AG09319 (cell line): ENCODE measurements around the gene SHISAL1.
A peak's percentile ranks its signal among the peaks of the same experiment; 100 is the strongest.
"Not testable (repeated sequence)": the region's sequence is repeated elsewhere in the genome, so short reads cannot be mapped to it uniquely, and the experiment has no call there.

Source experiments
- DNase-seq: peaks from one replicate; pipeline ENCODE4 v3.0.0-alpha.2; 2010; ENCODE audit warnings: low read depth; ENCODE audit errors: extremely low read depth
- TF ChIP-seq, protein P1 (sequence below): IDR thresholded peaks from 2 replicates; pipeline ENCODE4 v1.5.1; 2011; ENCODE audit warnings: low read depth, mild to moderate bottlenecking, inconsistent platforms, low read length, moderate library complexity

Gene SHISAL1

DNA sequence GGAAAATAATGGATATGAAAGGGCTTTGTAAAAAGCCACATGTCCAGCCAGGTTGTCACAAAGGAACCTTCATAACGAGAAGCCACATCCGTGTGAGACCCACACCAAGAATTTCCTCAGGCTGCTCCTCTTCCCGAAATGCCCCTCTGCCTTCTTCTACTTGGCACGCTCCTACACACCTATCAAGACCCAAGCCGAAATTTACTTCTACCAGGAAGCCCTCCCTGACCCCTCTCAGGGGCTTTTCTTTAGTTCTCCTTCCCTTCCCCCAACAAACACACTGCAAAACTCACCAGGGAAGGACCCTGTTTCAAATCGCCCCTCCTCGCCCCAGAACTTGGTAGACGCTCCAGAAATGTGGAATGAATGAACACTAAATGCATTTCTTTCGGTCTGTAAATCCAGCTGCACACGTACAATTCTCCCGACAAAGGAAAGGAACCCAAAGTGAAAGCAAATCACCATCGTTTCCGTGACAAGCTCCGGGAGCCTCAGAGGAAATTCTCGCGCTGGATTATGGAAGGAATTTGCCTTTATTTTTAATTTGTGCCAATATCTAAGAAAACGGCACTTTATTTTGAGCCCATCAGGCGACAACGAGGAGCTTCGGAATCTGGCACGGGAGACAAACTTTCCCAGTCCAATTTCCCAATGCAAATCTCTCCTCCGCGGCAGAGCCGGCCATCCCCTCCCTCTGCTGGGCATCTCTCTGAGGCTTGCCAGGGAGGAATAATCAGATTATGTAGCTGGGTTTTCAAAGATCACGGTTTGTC is 13.2 kb upstream of the SHISAL1 start:
- DNase-seq, result no peak
- TF ChIP-seq, protein P1, sequence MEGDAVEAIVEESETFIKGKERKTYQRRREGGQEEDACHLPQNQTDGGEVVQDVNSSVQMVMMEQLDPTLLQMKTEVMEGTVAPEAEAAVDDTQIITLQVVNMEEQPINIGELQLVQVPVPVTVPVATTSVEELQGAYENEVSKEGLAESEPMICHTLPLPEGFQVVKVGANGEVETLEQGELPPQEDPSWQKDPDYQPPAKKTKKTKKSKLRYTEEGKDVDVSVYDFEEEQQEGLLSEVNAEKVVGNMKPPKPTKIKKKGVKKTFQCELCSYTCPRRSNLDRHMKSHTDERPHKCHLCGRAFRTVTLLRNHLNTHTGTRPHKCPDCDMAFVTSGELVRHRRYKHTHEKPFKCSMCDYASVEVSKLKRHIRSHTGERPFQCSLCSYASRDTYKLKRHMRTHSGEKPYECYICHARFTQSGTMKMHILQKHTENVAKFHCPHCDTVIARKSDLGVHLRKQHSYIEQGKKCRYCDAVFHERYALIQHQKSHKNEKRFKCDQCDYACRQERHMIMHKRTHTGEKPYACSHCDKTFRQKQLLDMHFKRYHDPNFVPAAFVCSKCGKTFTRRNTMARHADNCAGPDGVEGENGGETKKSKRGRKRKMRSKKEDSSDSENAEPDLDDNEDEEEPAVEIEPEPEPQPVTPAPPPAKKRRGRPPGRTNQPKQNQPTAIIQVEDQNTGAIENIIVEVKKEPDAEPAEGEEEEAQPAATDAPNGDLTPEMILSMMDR, result peak; percentile 54

DNA sequence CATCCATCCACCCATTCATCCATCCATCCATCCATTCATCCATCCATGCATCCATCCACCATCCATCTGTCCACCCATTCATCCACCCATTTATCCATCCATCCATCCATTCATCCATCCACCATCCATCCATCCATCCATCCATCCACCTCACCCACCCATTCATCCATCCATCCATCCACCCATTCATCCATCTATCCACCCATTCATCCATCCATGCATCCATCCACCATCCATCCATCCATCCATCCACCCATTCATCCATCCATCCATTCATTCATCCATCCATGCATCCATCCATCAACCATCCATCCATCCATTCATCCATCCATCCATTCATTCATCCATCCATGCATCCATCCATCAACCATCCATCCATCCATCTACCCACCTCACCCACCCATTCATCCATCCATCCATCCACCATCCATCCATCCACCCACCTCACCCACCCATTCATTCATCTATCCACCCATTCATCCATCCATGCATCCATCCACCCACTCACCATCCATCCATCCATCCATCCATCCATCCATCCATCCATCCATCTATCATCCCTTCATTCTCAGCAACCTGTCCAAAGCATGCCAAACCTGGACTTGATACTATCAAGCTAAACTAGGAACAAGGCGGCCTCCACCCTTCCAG is 10.5 kb upstream of the SHISAL1 start:
- DNase-seq, result not testable (repeated sequence)

DNA sequence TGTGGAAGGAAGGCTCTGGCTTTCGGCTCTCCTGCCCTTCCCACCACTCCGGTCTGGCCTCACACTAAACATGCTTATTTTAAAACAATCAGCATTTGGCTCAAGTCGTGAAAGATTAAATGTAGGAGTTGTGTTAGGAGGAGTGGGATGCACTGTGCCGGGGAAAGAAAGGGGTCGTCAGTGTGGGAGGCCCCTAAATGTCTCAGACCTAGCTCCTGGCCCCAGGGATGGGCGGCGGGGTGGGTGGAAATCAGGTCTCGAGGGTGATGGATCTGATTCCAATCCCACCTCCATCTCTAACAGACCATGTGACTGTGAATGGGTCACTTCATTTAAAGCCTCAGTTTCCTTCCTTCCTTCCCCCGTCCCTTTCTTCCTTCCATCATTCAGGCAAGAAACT is 6.9 kb upstream of the SHISAL1 start:
- TF ChIP-seq, protein P1, result no peak
- DNase-seq, result no peak

DNA sequence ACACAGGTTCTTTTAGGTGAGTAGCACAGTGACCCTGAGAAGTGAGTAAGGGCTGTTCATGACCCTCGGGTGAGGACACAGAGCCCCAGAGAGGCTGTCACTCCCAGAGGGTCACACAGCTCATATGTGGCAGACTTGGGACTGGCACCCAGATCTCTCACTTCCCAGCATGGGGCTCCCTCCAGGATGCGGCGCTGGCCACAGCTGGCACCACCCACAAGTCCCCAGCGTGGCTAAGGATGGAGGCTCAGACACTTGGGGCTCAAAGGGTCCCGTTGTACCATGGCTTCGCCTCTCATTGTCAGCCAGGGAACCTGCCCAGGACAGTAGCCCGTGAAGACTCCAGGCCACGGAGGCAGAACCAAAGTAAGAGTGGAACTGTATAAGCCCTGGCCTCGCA is 6.0 kb upstream of the SHISAL1 start:
- TF ChIP-seq, protein P1, result no peak

DNA sequence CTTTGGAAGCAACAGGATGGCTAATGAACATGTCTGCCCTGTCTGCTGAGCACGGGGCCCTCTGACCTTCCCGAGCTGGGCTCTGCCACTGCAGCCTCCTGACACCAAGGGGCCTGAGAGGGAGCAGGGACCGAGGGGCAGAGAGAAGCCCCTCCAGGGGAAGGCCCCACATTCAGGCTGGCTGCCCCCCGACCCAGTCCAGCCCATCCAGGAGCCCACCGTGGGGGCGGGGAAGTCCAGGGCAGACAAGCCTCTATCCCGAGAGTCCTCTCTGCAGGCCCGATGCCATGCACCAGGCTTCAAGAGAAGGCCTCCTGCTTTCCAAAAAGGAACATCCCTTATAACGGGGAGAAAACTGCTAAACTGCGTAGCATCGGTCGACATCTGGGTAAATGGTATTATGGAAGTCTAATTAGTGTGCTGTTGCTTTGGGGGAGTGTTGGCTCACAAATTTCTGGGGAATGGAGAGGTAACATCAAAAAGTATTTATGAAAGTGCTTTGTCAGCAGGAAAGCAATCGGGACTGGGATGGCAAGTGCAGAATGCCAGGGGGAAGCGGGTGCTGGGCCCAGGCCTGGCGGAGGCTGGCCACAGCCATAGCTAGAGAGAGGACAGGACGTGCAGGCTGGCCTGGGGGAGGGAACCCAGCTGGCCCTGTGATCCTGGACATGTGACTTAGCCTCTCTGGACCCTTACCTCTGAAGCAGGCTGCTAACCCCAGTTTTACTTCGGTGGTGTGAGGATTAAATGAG is 5.3 kb upstream of the SHISAL1 start:
- TF ChIP-seq, protein P1, result no peak
- DNase-seq, result no peak

More for the DNA sequence above, 6.0 kb upstream of the SHISAL1 start:
- no peak for DNase-seq

DNA sequence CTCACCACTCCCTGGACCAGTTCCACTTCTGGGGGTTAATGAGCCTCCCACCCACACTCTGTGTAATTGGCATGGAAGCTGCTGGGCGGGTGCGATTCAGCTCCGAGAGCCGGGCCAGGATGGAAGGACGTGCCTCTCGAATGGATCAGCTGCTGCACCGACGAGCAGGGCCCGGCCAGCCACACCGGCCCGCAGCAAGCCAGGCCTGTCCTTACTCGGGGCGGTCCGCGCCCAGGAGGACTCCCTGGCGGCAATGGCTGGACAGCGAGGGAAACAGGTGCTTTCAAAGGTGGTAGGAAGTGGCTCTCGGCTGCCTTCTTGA is 4.3 kb upstream of the SHISAL1 start:
- no peak for DNase-seq

DNA sequence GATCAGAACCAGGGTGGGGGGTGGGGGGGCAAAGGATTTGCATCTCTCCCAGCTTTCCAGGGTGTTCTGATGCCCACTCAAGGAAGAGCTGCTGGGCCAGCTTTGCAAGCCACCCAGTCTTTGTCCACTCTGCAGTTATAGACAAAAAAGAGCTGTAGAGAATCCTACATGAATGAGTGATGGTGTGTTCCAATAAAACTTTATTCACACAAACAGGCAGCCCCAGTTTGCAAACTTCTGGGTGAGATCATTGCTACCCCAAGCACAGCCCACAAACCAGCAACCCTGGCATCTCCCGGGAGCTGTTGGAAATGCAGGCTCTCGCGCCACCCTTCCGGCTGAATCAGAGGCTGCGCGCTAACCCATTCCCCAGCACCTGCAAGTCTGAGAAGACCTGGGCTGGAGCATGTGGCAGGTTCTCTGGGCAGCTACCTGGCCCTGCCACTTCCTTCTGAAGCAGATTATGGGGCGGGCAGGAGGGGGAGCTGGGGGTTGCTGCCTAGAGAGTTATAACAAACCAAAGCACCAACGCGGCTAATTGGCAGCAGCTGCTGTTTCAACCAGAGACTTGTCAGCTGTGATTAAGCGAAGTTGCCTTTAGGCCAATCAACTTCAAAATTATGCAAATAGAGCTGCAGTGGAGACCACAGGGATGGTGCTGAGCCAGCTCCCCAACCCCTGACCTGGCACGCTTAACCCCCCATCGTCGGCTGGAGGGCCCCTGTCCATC is 3.8 kb upstream of the SHISAL1 start:
- TF ChIP-seq, protein P1, result no peak
- no peak for DNase-seq

More for the DNA sequence above, 4.3 kb upstream of the SHISAL1 start:
- TF ChIP-seq, protein P1, result no peak
